Gastrocnemius medialis (tissue), 4 donors: Measurements from ENCODE around the gene ZNF330. TPM values are rescaled to one million over a fixed set of nuclear protein-coding genes. Genes with fewer than 3 reads are reported as not detected.
A peak's percentile ranks its signal among the peaks of the same experiment; 100 is the strongest.
"Not testable (repeated sequence)": the region's sequence is repeated elsewhere in the genome, so short reads cannot be mapped to it uniquely, and the experiment has no call there.

ENCODE experiments used
- ATAC-seq, 2 donors: fragments of 150-250 bp; one replicate each; pipeline ENCODE4 v1.9.1; 2016
- DNase-seq, 2 donors: peaks; one replicate each; pipeline ENCODE4 v3.0.0-alpha.2; 2019
- H3K27ac ChIP-seq, 4 donors: fragments of 200-600 bp; sonication (generic); 1 replicate in 1 of 4; 2 replicates in 3 of 4; pipeline ENCODE4 v1.5.1; 2016 to 2018; ENCODE audit warnings: mild to moderate bottlenecking in 2 of 4, moderate library complexity in 1 of 4
- H3K27me3 ChIP-seq, 3 donors: fragments of 200-600 bp; sonication (generic) in 2 of 3; 1 replicate in 1 of 3; 2 replicates in 2 of 3; pipeline versions ENCODE4 v1.5.1 to v1.6.0; 2016 to 2019; ENCODE audit warnings: mild to moderate bottlenecking in 1 of 3, moderate library complexity in 1 of 3
- H3K36me3 ChIP-seq, 2 donors: fragments of 200-600 bp; sonication (generic) in 1 of 2; one replicate each; pipeline ENCODE4 v1.5.1; 2017 to 2018
- H3K4me1 ChIP-seq, 2 donors: fragments of 200-600 bp; sonication (generic) in 1 of 2; one replicate each; pipeline ENCODE4 v1.5.1; 2016 to 2017; ENCODE audit warnings: mild to moderate bottlenecking in 2 of 2
- H3K4me3 ChIP-seq, 4 donors: fragments of 200-600 bp; sonication (generic) in 3 of 4; 1 replicate in 1 of 4; 2 replicates in 3 of 4; pipeline ENCODE4 v1.5.1; 2016 to 2019; ENCODE audit warnings: mild to moderate bottlenecking in 2 of 4
- H3K9me3 ChIP-seq, 3 donors: fragments of 200-600 bp; sonication (generic) in 2 of 3; 1 replicate in 1 of 3; 2 replicates in 2 of 3; pipeline ENCODE4 v1.5.1; 2016 to 2019
- POLR2A ChIP-seq, 2 donors: fragments of 450-650 bp; IDR thresholded peaks; one replicate each; pipeline ENCODE4 v1.6.1; 2017; ENCODE audit warnings: antibody characterized with exemption in 2 of 2, mild to moderate bottlenecking in 2 of 2, moderate library complexity in 2 of 2
- in situ Hi-C, 4 donors: fragments of 200-750 bp; cut with MboI; loops; one replicate each; pipeline versions ENCODE4 v1.15.0 to v1.8.0; 2017; ENCODE audit warnings: low sequenced_read_pairs in 4 of 4
- intact Hi-C: fragments of 100-400 bp; cut with DNase I; formaldehyde crosslinking; loops from one replicate; pipeline ENCODE4 v1.15.1; 2023; ENCODE audit warnings: low total_unique reads
- total RNA-seq, 4 donors: library from RNA; depleted of rRNA; stranded (reverse); fragments of >200 nt; gene quantifications; one replicate each; pipeline versions ENCODE4 v1.1.0 to v1.2.3, GENCODE V29; 2016
- TF ChIP-seq, protein P1 (sequence below), 5 experiments: fragments of 450-650 bp in 3 of 5; fragments of 200-600 bp in 2 of 5; sonication (generic) in 2 of 5; IDR thresholded peaks in 4 of 5; conservative IDR thresholded peaks in 1 of 5; 1 replicate in 4 of 5; 2 replicates in 1 of 5; pipeline ENCODE4 v1.5.1; 2016 to 2019; ENCODE audit warnings: antibody characterized with exemption in 5 of 5, mild to moderate bottlenecking in 3 of 5, moderate library complexity in 3 of 5

Gene ZNF330
- total RNA-seq, 4 donors from 2014 or later: 24.0 to 54.3 (median 36.1) TPM

DNA sequence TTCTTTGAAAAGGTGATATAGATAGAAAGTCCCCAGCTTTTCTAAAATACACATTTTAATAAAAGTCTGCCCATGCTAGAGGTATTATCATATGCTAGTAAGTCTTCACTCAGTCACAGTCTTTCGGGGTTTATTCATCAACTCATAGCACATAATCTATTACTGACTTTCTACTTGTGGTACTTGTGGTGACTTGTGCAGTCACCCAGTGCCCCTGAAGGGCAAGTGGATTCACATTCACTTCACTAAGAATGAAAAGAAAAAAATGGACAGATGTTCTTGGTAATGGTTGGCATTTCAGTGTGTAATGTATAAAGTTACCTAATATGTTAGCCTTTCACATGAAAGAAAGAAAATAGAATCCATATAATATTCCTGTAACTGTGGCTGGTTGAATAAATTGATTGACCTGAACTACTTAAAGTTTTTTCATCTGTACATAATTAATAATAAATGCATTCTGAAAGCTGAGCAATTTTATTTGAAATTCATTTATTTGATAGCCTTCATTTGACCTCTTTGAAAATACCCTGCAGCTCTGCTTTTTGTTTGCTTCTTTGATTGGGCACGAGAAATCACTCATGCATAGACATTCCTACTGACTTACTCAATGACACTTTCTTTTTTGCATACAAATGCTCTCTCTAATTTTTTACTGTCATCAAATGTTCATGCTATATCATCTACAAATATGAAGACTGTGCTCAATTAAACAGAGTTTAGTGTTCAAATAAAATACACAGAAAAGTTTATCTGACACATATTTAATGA, 39.5 kb upstream of the ZNF330 start:
- intact Hi-C loops (no loop called here), in situ Hi-C loops (no loop called here)
- TF ChIP-seq, protein P1, sequence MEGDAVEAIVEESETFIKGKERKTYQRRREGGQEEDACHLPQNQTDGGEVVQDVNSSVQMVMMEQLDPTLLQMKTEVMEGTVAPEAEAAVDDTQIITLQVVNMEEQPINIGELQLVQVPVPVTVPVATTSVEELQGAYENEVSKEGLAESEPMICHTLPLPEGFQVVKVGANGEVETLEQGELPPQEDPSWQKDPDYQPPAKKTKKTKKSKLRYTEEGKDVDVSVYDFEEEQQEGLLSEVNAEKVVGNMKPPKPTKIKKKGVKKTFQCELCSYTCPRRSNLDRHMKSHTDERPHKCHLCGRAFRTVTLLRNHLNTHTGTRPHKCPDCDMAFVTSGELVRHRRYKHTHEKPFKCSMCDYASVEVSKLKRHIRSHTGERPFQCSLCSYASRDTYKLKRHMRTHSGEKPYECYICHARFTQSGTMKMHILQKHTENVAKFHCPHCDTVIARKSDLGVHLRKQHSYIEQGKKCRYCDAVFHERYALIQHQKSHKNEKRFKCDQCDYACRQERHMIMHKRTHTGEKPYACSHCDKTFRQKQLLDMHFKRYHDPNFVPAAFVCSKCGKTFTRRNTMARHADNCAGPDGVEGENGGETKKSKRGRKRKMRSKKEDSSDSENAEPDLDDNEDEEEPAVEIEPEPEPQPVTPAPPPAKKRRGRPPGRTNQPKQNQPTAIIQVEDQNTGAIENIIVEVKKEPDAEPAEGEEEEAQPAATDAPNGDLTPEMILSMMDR (IDR thresholded peaks at IDR 0.05 in 4 of 5, conservative IDR thresholded peaks at IDR 0.05 in 1 of 5): no peak
- no peak for TF ChIP-seq POLR2A (IDR thresholded peaks at IDR 0.05)
- DNase-seq (no peak), ATAC-seq (no peak)
- no peaks in the 10 kb centered on the region for H3K36me3 ChIP-seq
- no peak overlapping the region for H3K27ac ChIP-seq
- H3K27me3 ChIP-seq: no peaks in the 10 kb centered on the region
- H3K9me3 ChIP-seq: no peaks in the 10 kb centered on the region
- no peak overlapping the region for H3K4me3 ChIP-seq
- no peaks in the 10 kb centered on the region for H3K4me1 ChIP-seq

GRCh38 chr4:141183491-141183890, 37.2 kb upstream of the ZNF330 start:
- intact Hi-C loops, H3K27ac ChIP-seq, in situ Hi-C loops, DNase-seq, H3K4me3 ChIP-seq, H3K9me3 ChIP-seq, ATAC-seq, H3K4me1 ChIP-seq, H3K36me3 ChIP-seq, H3K27me3 ChIP-seq: not testable (repeated sequence)

DNA sequence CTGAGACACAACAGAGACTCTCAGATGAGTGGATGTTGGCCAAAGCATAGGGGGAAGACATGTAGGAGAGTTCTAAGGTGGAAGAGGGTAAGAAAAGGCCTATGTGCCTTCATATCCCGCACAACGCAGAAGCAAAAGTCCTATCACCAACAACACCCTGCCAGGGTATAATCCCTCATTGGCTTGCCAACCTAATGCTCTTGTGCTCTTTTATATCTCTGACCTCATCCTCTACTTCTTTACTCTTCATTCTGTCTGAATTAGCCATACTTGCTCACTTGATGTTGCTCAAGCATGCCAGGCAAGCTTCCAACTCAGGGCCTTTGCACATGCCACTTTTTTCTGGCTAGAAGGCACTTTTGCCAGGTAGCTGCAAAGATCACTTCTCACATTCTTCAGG, 28.1 kb upstream of the ZNF330 start:
- intact Hi-C loops: no loop called here
- DNase-seq: no peak
- Histone ChIP-seq H3K9me3 (no peaks in the 10 kb centered on the region), H3K27ac (no peak overlapping the region), H3K36me3 (no peaks in the 10 kb centered on the region), H3K4me1 (peaks cover 28% of the 10 kb centered on the region in 2 donors), H3K4me3 (no peak overlapping the region), H3K27me3 (no peaks in the 10 kb centered on the region)
- ATAC-seq: no peak
- TF ChIP-seq, protein P1 (IDR thresholded peaks at IDR 0.05 in 4 of 5, conservative IDR thresholded peaks at IDR 0.05 in 1 of 5): no peak
- in situ Hi-C loops: no loop called here

GRCh38 chr4:141193516-141194034, 27.1 kb upstream of the ZNF330 start:
- intact Hi-C loops (no loop called here), in situ Hi-C loops (no loop called here)
- DNase-seq (no peak), ATAC-seq (no peak)
- Histone ChIP-seq H3K4me3 (no peak overlapping the region), H3K27ac (no peak overlapping the region), H3K4me1 (peaks cover 28% of the 10 kb centered on the region in 2 donors), H3K36me3 (no peaks in the 10 kb centered on the region), H3K27me3 (no peaks in the 10 kb centered on the region), H3K9me3 (no peaks in the 10 kb centered on the region)
- TF ChIP-seq, protein P1 (IDR thresholded peaks at IDR 0.05 in 4 of 5, conservative IDR thresholded peaks at IDR 0.05 in 1 of 5): no peak
- no peak for TF ChIP-seq POLR2A (IDR thresholded peaks at IDR 0.05)

DNA sequence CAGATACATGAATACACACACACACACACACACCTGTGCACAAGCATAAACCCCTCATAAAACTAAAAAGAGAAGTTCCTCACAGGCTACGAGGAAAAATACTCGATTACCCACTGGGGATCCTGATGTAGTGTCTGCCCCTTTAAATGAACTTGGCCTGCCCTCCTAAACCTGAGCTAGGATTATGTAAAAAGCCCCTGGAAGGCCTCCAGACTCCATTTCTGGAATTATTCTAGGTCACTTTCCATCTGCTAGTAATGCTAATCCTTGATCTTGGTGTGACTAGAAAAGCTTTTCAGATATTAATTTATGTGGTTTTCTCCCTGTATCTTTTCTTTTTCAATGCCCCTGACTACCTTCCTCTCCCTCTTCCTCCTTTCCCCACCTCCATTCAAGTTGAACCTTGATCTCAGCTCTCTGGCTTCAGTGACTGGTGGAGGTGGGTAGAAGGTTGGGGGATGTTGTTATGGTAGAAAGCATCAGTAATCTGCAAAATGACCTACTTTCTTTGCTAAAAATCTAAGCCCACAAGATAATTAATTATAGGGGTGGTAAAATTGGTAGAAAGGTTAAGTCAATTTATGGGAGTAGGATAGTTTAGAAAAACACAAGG, 25.5 kb upstream of the ZNF330 start:
- Histone ChIP-seq H3K36me3 (no peaks in the 10 kb centered on the region), H3K27me3 (no peaks in the 10 kb centered on the region), H3K4me1 (peaks cover 28% of the 10 kb centered on the region in 2 donors), H3K4me3 (no peak overlapping the region), H3K27ac (no peak overlapping the region), H3K9me3 (no peaks in the 10 kb centered on the region)
- ATAC-seq (peak; percentile 81 to 83), DNase-seq (no peak)
- TF ChIP-seq, protein P1 (IDR thresholded peaks at IDR 0.05 in 4 of 5, conservative IDR thresholded peaks at IDR 0.05 in 1 of 5): no peak
- TF ChIP-seq POLR2A (IDR thresholded peaks at IDR 0.05): no peak
- in situ Hi-C loops: no loop called here
- intact Hi-C loops: no loop called here
